Measurements from ENCODE around the gene OMD. TPM values are rescaled to one million over a fixed set of nuclear protein-coding genes. Genes with fewer than 3 reads are reported as not detected.
A peak's percentile ranks its signal among the peaks of the same experiment; 100 is the strongest.

The OMD gene
- polyA plus RNA-seq, 1 of the 3 experiments (the other 2 are of a cell fraction): not detected

GRCh38 chr9:92426501-92427145 lies 2.4 kb upstream of the OMD start:
- H3K4me3 ChIP-seq (ENCODE audit: low read depth in 2 of 2, low read length in 1 of 2): no peak overlapping the region
- no peak for DNase-seq
- peaks cover 5% of the 10 kb centered on the region for H3F3A ChIP-seq (replicated peaks; ENCODE audit: insufficient read depth)
- H3K36me3 ChIP-seq (replicated peaks in 1 of 2; ENCODE audit: control insufficient read depth in 1 of 2, insufficient read depth in 2 of 2, low read length in 1 of 2): no peaks in the 10 kb centered on the region
- H3K4me2 ChIP-seq: no peak overlapping the region
- H3K79me2 ChIP-seq (ENCODE audit: insufficient read depth): no peaks in the 10 kb centered on the region
- H3K9me2 ChIP-seq: no peaks in the 10 kb centered on the region
- H2AFZ ChIP-seq (ENCODE audit: low read depth): peak overlapping the region; percentile 73; the same call in 1 of the 2 replicates
- H3K9me3 ChIP-seq: no peaks in the 10 kb centered on the region
- CTCF ChIA-PET: interaction anchor here (1.6 kb wide), 1 partner anchor 94 kb away, joined by 3 read pairs; no protein-coding TSS in a partner anchor
- H3K9ac ChIP-seq: no peak overlapping the region
- no peaks in the 10 kb centered on the region for H4K20me1 ChIP-seq (ENCODE audit: insufficient read depth)
- H3K27ac ChIP-seq (ENCODE audit: low read depth in 2 of 2, low read length in 1 of 2): peak overlapping the region; percentile 70 to 77; a peak in 2 of 4 replicates
- WGBS (ENCODE audit: low lambda C conversion rate): 70% methylated on average over 5 of the region's 5 CpGs
- no peaks in the 10 kb centered on the region for H3K27me3 ChIP-seq (ENCODE audit: insufficient read depth)
- POLR2A ChIA-PET: no interaction called here
- H3K4me1 ChIP-seq (ENCODE audit: control insufficient read depth in 1 of 2, insufficient read depth in 2 of 2, low read depth in 1 of 2, low read length in 1 of 2): peaks cover 9 to 16% of the 10 kb centered on the region in 2 experiments
- TF ChIP-seq MAX (IDR thresholded peaks at IDR 0.05; ENCODE audit: low read depth) (no peak), RFX5 (IDR thresholded peaks at IDR 0.05; ENCODE audit: low read length) (no peak), RCOR1 (IDR thresholded peaks at IDR 0.05; ENCODE audit: low read length) (0 out of 2 replicates have a peak, but pooled peaks have one; percentile 17), EP300 (IDR thresholded peaks at IDR 0.05; ENCODE audit: borderline replicate concordance in 1 of 2, low read depth in 1 of 2, low read length in 1 of 2) (0 out of 4 replicates have a peak, but pooled peaks of 1 of the 2 experiments have one; percentile 48), GABPA (IDR thresholded peaks at IDR 0.05; ENCODE audit: low read depth) (no peak), TCF12 (IDR thresholded peaks at IDR 0.05) (0 out of 2 replicates have a peak, but pooled peaks have one; percentile 6), RAD21 (IDR thresholded peaks at IDR 0.05; ENCODE audit: low read length) (no peak), SMC3 (IDR thresholded peaks at IDR 0.05; ENCODE audit: low read depth, low read length) (no peak), YY1 (IDR thresholded peaks at IDR 0.05; ENCODE audit: low read depth) (no peak), CHD2 (IDR thresholded peaks at IDR 0.05; ENCODE audit: low read length, partially characterized antibody) (no peak), MEF2A (IDR thresholded peaks at IDR 0.05; ENCODE audit: borderline replicate concordance, low read depth) (no peak), PBX3 (IDR thresholded peaks at IDR 0.05) (peak; percentile 38; the same call in 1 of the 2 replicates), JUND (IDR thresholded peaks at IDR 0.05) (no peak)

GRCh38 chr9:92425474-92425873 lies 1.2 kb upstream of the OMD start:
- WGBS (ENCODE audit: low lambda C conversion rate): 12% methylated on average over 2 of the region's 2 CpGs
- no peaks in the 10 kb centered on the region for H4K20me1 ChIP-seq (ENCODE audit: insufficient read depth)
- peak overlapping the region; percentile 70 to 77 for H3K27ac ChIP-seq (ENCODE audit: low read depth in 2 of 2, low read length in 1 of 2)
- peak overlapping the region; percentile 13; the same call in 1 of the 2 replicates for H3K9ac ChIP-seq
- H3K9me3 ChIP-seq: no peaks in the 10 kb centered on the region
- H3K4me3 ChIP-seq (ENCODE audit: low read depth in 2 of 2, low read length in 1 of 2): no peak overlapping the region
- no peaks in the 10 kb centered on the region for H3K36me3 ChIP-seq (replicated peaks in 1 of 2; ENCODE audit: control insufficient read depth in 1 of 2, insufficient read depth in 2 of 2, low read length in 1 of 2)
- H3K9me2 ChIP-seq: no peaks in the 10 kb centered on the region
- ChIA-PET POLR2A (no interaction called here), CTCF (interaction anchor here (1.3 to 1.6 kb wide), 2 partner anchors 13 to 97 kb away, joined by 3 to 7 read pairs; no protein-coding TSS in a partner anchor)
- no peaks in the 10 kb centered on the region for H3K79me2 ChIP-seq (ENCODE audit: insufficient read depth)
- peaks cover 5% of the 10 kb centered on the region for H3F3A ChIP-seq (replicated peaks; ENCODE audit: insufficient read depth)
- DNase-seq: no peak
- no peaks in the 10 kb centered on the region for H3K27me3 ChIP-seq (ENCODE audit: insufficient read depth)
- peaks cover 9 to 16% of the 10 kb centered on the region in 2 experiments for H3K4me1 ChIP-seq (ENCODE audit: control insufficient read depth in 1 of 2, insufficient read depth in 2 of 2, low read depth in 1 of 2, low read length in 1 of 2)
- H3K4me2 ChIP-seq: peak overlapping the region; percentile 22; the same call in 1 of the 2 replicates
- H2AFZ ChIP-seq (ENCODE audit: low read depth): peak overlapping the region; percentile 73
- TF ChIP-seq JUND (IDR thresholded peaks at IDR 0.05) (peak; percentile 25; the same call in 1 of the 2 replicates), FOXM1 (IDR thresholded peaks at IDR 0.05; ENCODE audit: low read depth) (no peak), NFIC (IDR thresholded peaks at IDR 0.05; ENCODE audit: borderline replicate concordance) (peak; percentile 42; the same call in 1 of the 2 replicates), ZBTB33 (IDR thresholded peaks at IDR 0.05; ENCODE audit: borderline replicate concordance, low read depth) (no peak), FOXJ3 (CRISPR knock-in tag; IDR thresholded peaks at IDR 0.05) (no peak), RXRA (IDR thresholded peaks at IDR 0.05; ENCODE audit: borderline replicate concordance, low read depth) (no peak), YY1 (IDR thresholded peaks at IDR 0.05; ENCODE audit: low read depth) (no peak; the same call in 1 of the 2 replicates), MXI1 (IDR thresholded peaks at IDR 0.05; ENCODE audit: low read depth, low read length) (peak; percentile 36; the same call in 1 of the 2 replicates), MEF2A (IDR thresholded peaks at IDR 0.05; ENCODE audit: borderline replicate concordance, low read depth) (no peak), TAF1 (IDR thresholded peaks at IDR 0.05; ENCODE audit: borderline replicate concordance, low read depth, low read length) (0 out of 2 replicates have a peak, but pooled peaks have one; percentile 21), MAX (IDR thresholded peaks at IDR 0.05; ENCODE audit: low read depth) (no peak)

Data from SK-N-SH (cell line).